Ovary (tissue), 9 donors: Measurements from ENCODE around the gene TMEM151B. TPM values are rescaled to one million over a fixed set of nuclear protein-coding genes. Genes with fewer than 3 reads are reported as not detected.
"Not testable (repeated sequence)": the region's sequence is repeated elsewhere in the genome, so short reads cannot be mapped to it uniquely, and the experiment has no call there.

ENCODE experiments used
- DNase-seq, 5 donors: peaks; one replicate each; pipeline ENCODE4 v3.0.0-alpha.2; 2019 to 2020
- H3K27ac ChIP-seq, 2 donors: fragments of 200-600 bp; one replicate each; pipeline versions ENCODE4 v1.5.1 to v1.8.0; 2019 to 2022
- H3K27me3 ChIP-seq: fragments of 200-600 bp; one replicate; pipeline ENCODE4 v1.8.0; 2022
- H3K36me3 ChIP-seq: fragments of 200-600 bp; sonication (generic); one replicate; pipeline ENCODE4 v1.5.1; 2019
- H3K4me1 ChIP-seq: one replicate; pipeline ENCODE4 v1.8.1; 2013; ENCODE audit warnings: mild to moderate bottlenecking, moderate library complexity; ENCODE audit not compliant: insufficient read depth
- H3K4me3 ChIP-seq: fragments of 200-600 bp; sonication (generic); one replicate; pipeline ENCODE4 v1.5.1; 2017
- H3K9me3 ChIP-seq, 2 donors: fragments of 200-600 bp in 1 of 2; sonication (generic) in 1 of 2; one replicate each; pipeline versions ENCODE4 v1.5.1 to v1.8.1; 2013 to 2019; ENCODE audit warnings: mild to moderate bottlenecking in 1 of 2, moderate library complexity in 1 of 2
- CTCF ChIP-seq, 3 donors: fragments of 450-650 bp in 2 of 3; fragments of 200-600 bp in 1 of 3; IDR thresholded peaks; one replicate each; pipeline versions ENCODE4 v1.5.1 to v1.8.0; 2016 to 2022; ENCODE audit warnings: antibody characterized with exemption in 3 of 3, mild to moderate bottlenecking in 1 of 3
- EP300 ChIP-seq: sonication (generic); formaldehyde crosslinking; IDR thresholded peaks from one replicate; pipeline ENCODE4 v1.6.1; 2017; ENCODE audit warnings: antibody characterized with exemption
- POLR2A ChIP-seq: fragments of 450-650 bp; IDR thresholded peaks from one replicate; pipeline ENCODE4 v1.6.1; 2017; ENCODE audit warnings: antibody characterized with exemption, mild to moderate bottlenecking, moderate library complexity
- WGBS, 3 donors: extraction: QIAGEN DNeasy Blood & Tissue Kit in 1 of 3; methylation state at CpG; one replicate each; pipeline versions ENCODE4 v1.1.5 to v1.1.7; 2013 to 2017; 5-methylcytosine and 5-hydroxymethylcytosine counted together
- intact Hi-C, 4 donors: fragments of 100-400 bp; cut with DNase I; formaldehyde crosslinking; loops; one replicate each; pipeline versions ENCODE4 v1.11.0 to v1.15.1; 2022 to 2023
- polyA plus RNA-seq, 2 donors: library from polyadenylated mRNA; stranded (reverse); fragments of 200-250 nt in 1 of 2; fragments of 350-450 nt in 1 of 2; fragmentation: Illumina TruSeq in 1 of 2; extraction: RNeasy Lipid Tissue Mini Kit (QIAGEN cat#74804) in 1 of 2; gene quantifications; one replicate each; pipeline ENCODE4 v1.2.3, GENCODE V29; 2013 to 2014
- total RNA-seq, 7 donors: library from RNA; depleted of rRNA in 2 of 7; stranded (reverse); fragments of >200 nt in 2 of 7; fragmentation: NEBNext Ultra II Directional in 3 of 7; extraction: Animal tissue kit (Norgen Biotek cat#: 25700) in 3 of 7; gene quantifications; one replicate each; pipeline versions ENCODE4 v1.1.0 to v1.2.4, GENCODE V29; 2016 to 2023
- donor health status: DM: no; HTN: no; CAD: no; lungs with moderate emphysema.
- donor health status: DM: no; HTN: no; CAD: no.
- donor health status: Bipolar disorder and iron deficiency.
- donor health status: DM: yes; HTN: yes; CAD: no.
- donor health status: DM: no; HTN: no; CAD: no.
- donor health status: DM: yes; HTN: yes; CAD: no.

TMEM151B gene
- total and polyA plus RNA-seq, 9 donors: under 0.01 to 0.12 (median 0.05) TPM; not detected in 4

GRCh38 chr6:44230034-44230675 lies 40.1 kb upstream of the TMEM151B start:
- 86 to 97% (median 94%) methylated on average over 8 to 10 of the region's 10 CpGs for WGBS, 3 donors
- H3K27me3 ChIP-seq: no peaks in the 10 kb centered on the region
- intact Hi-C loops: loop anchor here in 1 of 4 donors (5.0 kb wide), 1 partner anchor 58 kb away; no protein-coding TSS in a partner anchor
- no peaks in the 10 kb centered on the region for H3K9me3 ChIP-seq
- TF ChIP-seq EP300: no peak
- TF ChIP-seq CTCF (IDR thresholded peaks at IDR 0.05): no peak
- DNase-seq: no peak
- H3K36me3 ChIP-seq: no peaks in the 10 kb centered on the region
- peaks cover 24% of the 10 kb centered on the region for H3K4me1 ChIP-seq
- H3K27ac ChIP-seq: no peak overlapping the region
- H3K4me3 ChIP-seq: no peak overlapping the region

- intact Hi-C loops: loop anchor here in 1 of 4 donors (5.0 kb wide), 1 partner anchor 59 kb away; no protein-coding TSS in a partner anchor
- H3K4me3 ChIP-seq, H3K9me3 ChIP-seq, DNase-seq, H3K27me3 ChIP-seq, H3K36me3 ChIP-seq, H3K27ac ChIP-seq: not testable (repeated sequence)
- WGBS, 3 donors: 53 to 83% (median 75%) methylated on average over 9 of the region's 9 CpGs
- peaks cover 20% of the 10 kb centered on the region for H3K4me1 ChIP-seq
These were observed 38.8 kb upstream of the TMEM151B start for GRCh38 chr6:44231426-44231825.

GRCh38 chr6:44232676-44233566 lies 37.3 kb upstream of the TMEM151B start:
- H3K36me3 ChIP-seq: no peaks in the 10 kb centered on the region
- peaks cover 11% of the 10 kb centered on the region for H3K4me1 ChIP-seq
- DNase-seq: peak in 2 of 5 donors; percentile 11 to 19
- no peak overlapping the region for H3K4me3 ChIP-seq
- intact Hi-C loops: loop anchor here in 1 of 4 donors (5.0 kb wide), 1 partner anchor 61 kb away; no protein-coding TSS in a partner anchor
- peak overlapping the region; percentile 37 to 48 for H3K27ac ChIP-seq
- 87 to 92% (median 87%) methylated on average over 16 of the region's 16 CpGs for WGBS, 3 donors
- no peaks in the 10 kb centered on the region for H3K27me3 ChIP-seq
- TF ChIP-seq POLR2A: no peak
- TF ChIP-seq CTCF (IDR thresholded peaks at IDR 0.05): no peak
- TF ChIP-seq EP300: no peak
- H3K9me3 ChIP-seq: no peaks in the 10 kb centered on the region

GRCh38 chr6:44233567-44234100 lies 36.6 kb upstream of the TMEM151B start:
- 63 to 74% (median 65%) methylated on average over 14 of the region's 14 CpGs for WGBS, 3 donors
- peak in 2 of 5 donors; percentile 24 to 29 for DNase-seq
- TF ChIP-seq POLR2A: no peak
- TF ChIP-seq CTCF (IDR thresholded peaks at IDR 0.05): no peak
- TF ChIP-seq EP300: no peak
- Histone ChIP-seq H3K4me3 (no peak overlapping the region), H3K9me3 (no peaks in the 10 kb centered on the region), H3K4me1 (peaks cover 10% of the 10 kb centered on the region), H3K27ac (peak overlapping the region; percentile 37 to 48), H3K36me3 (no peaks in the 10 kb centered on the region), H3K27me3 (no peaks in the 10 kb centered on the region)
- intact Hi-C loops: loop anchor here in 1 of 4 donors (5.0 kb wide), 1 partner anchor 61 kb away; no protein-coding TSS in a partner anchor
